ENCODE data around the gene COX14. TPM values are rescaled to one million over a fixed set of nuclear protein-coding genes. Genes with fewer than 3 reads are reported as not detected.

COX14 gene
- total RNA-seq, 1 experiment from 2014 or later: 41.0 TPM

GRCh38 chr12:50157259-50157658 lies 45.2 kb downstream of the COX14 start:
- Histone ChIP-seq H2AFZ (ENCODE audit: low read depth, low read length, poor library complexity, severe bottlenecking) (no peak overlapping the region), H3K9me2 (ENCODE audit: insufficient read depth) (no peaks in the 10 kb centered on the region), H3K4me1 (ENCODE audit: control insufficient read depth in 1 of 2, insufficient read depth in 2 of 2, low read length in 2 of 2) (peaks cover 0 to 4% of the 10 kb centered on the region in 2 experiments; a peak in 1 of 4 replicates), H3K27me3 (ENCODE audit: insufficient read depth, low read length) (no peaks in the 10 kb centered on the region), H3K9me3 (ENCODE audit: control insufficient read depth in 1 of 2, insufficient read depth in 1 of 2, low read depth in 1 of 2, low read length in 2 of 2) (no peaks in the 10 kb centered on the region), H3K4me3 (replicated peaks in 1 of 2; ENCODE audit: low read depth in 1 of 2, low read length in 2 of 2) (no peak overlapping the region), H3K4me2 (ENCODE audit: low read length) (no peak overlapping the region), H3K27ac (ENCODE audit: low read depth, low read length) (no peak overlapping the region), H3K9ac (ENCODE audit: low read length) (no peak overlapping the region), H4K20me1 (ENCODE audit: insufficient read depth) (no peaks in the 10 kb centered on the region), H3K79me2 (ENCODE audit: insufficient read depth, low read length) (peaks cover 12% of the 10 kb centered on the region; the same call in 1 of the 2 replicates), H3K36me3 (ENCODE audit: control insufficient read depth in 1 of 2, insufficient read depth in 2 of 2, low read length in 2 of 2) (no peaks in the 10 kb centered on the region)
- no TSS peak for BruUV-seq (replicated peaks)
- DNase-seq (ENCODE audit: low read depth, low spot score): no peak
- POLR2A ChIA-PET: no interaction called here
- CTCF ChIA-PET: interaction anchor here (1.8 kb wide), 1 partner anchor 45 kb away, joined by 4 read pairs; the partner anchor contains the start of gene COX14
- intact Hi-C loops (cut with micrococcal nuclease): no loop called here
- RAD21 ChIA-PET (ENCODE audit: low non-redundant PET in 1 of 2, low total read pairs in 2 of 2, uncharacterized antibody in 2 of 2, unreplicated experiment in 2 of 2): no interaction called here
- ATAC-seq: no peak
- no peak for TF ChIP-seq SRF (IDR thresholded peaks at IDR 0.05; ENCODE audit: low read depth)
- no peak for TF ChIP-seq CTCF (IDR thresholded peaks at IDR 0.05 in 2 of 3, conservative IDR thresholded peaks at IDR 0.05 in 1 of 3; ENCODE audit: borderline replicate concordance in 1 of 3, insufficient read depth in 1 of 3, low read depth in 2 of 3, low read length in 2 of 3)
- no peak for TF ChIP-seq RAD21 (IDR thresholded peaks at IDR 0.05; ENCODE audit: low read depth)
- no peak for TF ChIP-seq EGR1 (IDR thresholded peaks at IDR 0.05; ENCODE audit: low read depth)
- TF ChIP-seq ATF3 (IDR thresholded peaks at IDR 0.05): no peak
- TF ChIP-seq ZBTB33 (IDR thresholded peaks at IDR 0.05; ENCODE audit: extremely low read depth, insufficient replicate concordance, low read length): no peak
- no peak for TF ChIP-seq POLR2A (IDR thresholded peaks at IDR 0.05; ENCODE audit: borderline replicate concordance, extremely low read depth, insufficient read depth, insufficient read length)
- no peak for TF ChIP-seq TCF7L2 (IDR thresholded peaks at IDR 0.05; ENCODE audit: borderline replicate concordance, extremely low read depth, insufficient read depth, insufficient read length)
- no peak for TF ChIP-seq YY1 (IDR thresholded peaks at IDR 0.05; ENCODE audit: extremely low read depth, insufficient replicate concordance, low read depth, low read length)
- TF ChIP-seq ELF1 (IDR thresholded peaks at IDR 0.05; ENCODE audit: borderline replicate concordance, low read depth): no peak
- no peak for TF ChIP-seq ZFX (IDR thresholded peaks at IDR 0.05)
- no peak for TF ChIP-seq SIN3A (IDR thresholded peaks at IDR 0.05; ENCODE audit: low read depth)
- no peak for TF ChIP-seq MAX (IDR thresholded peaks at IDR 0.05)
- TF ChIP-seq CBX3 (IDR thresholded peaks at IDR 0.05; ENCODE audit: low read depth): no peak
- no peak for TF ChIP-seq POLR2AphosphoS5 (IDR thresholded peaks at IDR 0.05; ENCODE audit: low read depth, low read length)
- no peak for TF ChIP-seq FOSL1 (IDR thresholded peaks at IDR 0.05; ENCODE audit: low read depth)
- no peak for TF ChIP-seq ZNF274 (IDR thresholded peaks at IDR 0.05; ENCODE audit: low read depth, low read length)
- no peak for TF ChIP-seq SP1 (IDR thresholded peaks at IDR 0.05; ENCODE audit: low read depth)
- TF ChIP-seq REST (IDR thresholded peaks at IDR 0.05; ENCODE audit: low read depth): no peak
- TF ChIP-seq EZH2 (IDR thresholded peaks at IDR 0.05): no peak

All from HCT116 (cell line).